Activated T-helper 17 cell treated with anti-CD3 and anti-CD28 coated beads, Interleukin-2, amount 50 U/mL, for 72 hours (primary cell): ENCODE results near the gene BEND6. TPM values are rescaled to one million over a fixed set of nuclear protein-coding genes. Genes with fewer than 3 reads are reported as not detected.

Experiments used
- ATAC-seq: fragments of 150-1000 bp; cut with Tn5 transposase; replicated peaks from 2 replicates; pipeline ENCODE4 v1.10.0; 2021; ENCODE audit warnings: mild to moderate bottlenecking, moderate library complexity
- H3K27ac Mint-ChIP-seq: one replicate; pipeline ENCODE4 v1.8.0; 2022; ENCODE audit warnings: mixed read lengths
- H3K27me3 Mint-ChIP-seq: one replicate; pipeline ENCODE4 v1.8.0; 2022; ENCODE audit warnings: mixed read lengths
- H3K36me3 Mint-ChIP-seq: one replicate; pipeline ENCODE4 v1.8.0; 2022; ENCODE audit warnings: low read depth, mild to moderate bottlenecking, mixed read lengths
- H3K4me1 Mint-ChIP-seq: one replicate; pipeline ENCODE4 v1.8.0; 2022; ENCODE audit warnings: mixed read lengths
- H3K4me3 Mint-ChIP-seq: one replicate; pipeline ENCODE4 v1.8.0; 2022; ENCODE audit warnings: mild to moderate bottlenecking, mixed read lengths
- H3K9me3 Mint-ChIP-seq: one replicate; pipeline ENCODE4 v1.8.0; 2022; ENCODE audit warnings: mixed read lengths
- total RNA-seq, 2 donors: library from RNA; stranded (reverse); gene quantifications; one replicate each; pipeline ENCODE4 v1.2.3, GENCODE V29; 2022

The BEND6 gene
- total RNA-seq, 2 donors from 2014 or later, result 0.15 TPM; not detected in 1

GRCh38 chr6:56953597-56954402, 1.1 kb upstream of the BEND6 start:
- peak overlapping the region; percentile 58 for H3K27ac Mint-ChIP-seq
- ATAC-seq, result no peak
- peak overlapping the region; percentile 87 for H3K4me3 Mint-ChIP-seq
- no peaks in the 10 kb centered on the region for H3K36me3 Mint-ChIP-seq
- peaks cover 15% of the 10 kb centered on the region for H3K4me1 Mint-ChIP-seq
- no peaks in the 10 kb centered on the region for H3K9me3 Mint-ChIP-seq
- peaks cover 51% of the 10 kb centered on the region for H3K27me3 Mint-ChIP-seq

GRCh38 chr6:56955171-56956155, 556 bp downstream of the BEND6 start:
- no peaks in the 10 kb centered on the region for H3K9me3 Mint-ChIP-seq
- no peak overlapping the region for H3K27ac Mint-ChIP-seq
- peaks cover 51% of the 10 kb centered on the region for H3K27me3 Mint-ChIP-seq
- peak; percentile 70 for ATAC-seq
- peak overlapping the region; percentile 72 for H3K4me3 Mint-ChIP-seq
- peaks cover 15% of the 10 kb centered on the region for H3K4me1 Mint-ChIP-seq
- no peaks in the 10 kb centered on the region for H3K36me3 Mint-ChIP-seq

- ATAC-seq, result no peak
- Mint-ChIP-seq H3K36me3 (no peaks in the 10 kb centered on the region), H3K4me1 (peaks cover 15% of the 10 kb centered on the region), H3K27ac (no peak overlapping the region), H3K4me3 (no peak overlapping the region), H3K9me3 (no peaks in the 10 kb centered on the region), H3K27me3 (peaks cover 51% of the 10 kb centered on the region)
Measured at GRCh38 chr6:56956491-56956890, 1.6 kb downstream of the BEND6 start.

GRCh38 chr6:56957856-56958255, 2.9 kb downstream of the BEND6 start:
- Mint-ChIP-seq H3K36me3 (no peaks in the 10 kb centered on the region), H3K9me3 (no peaks in the 10 kb centered on the region), H3K4me1 (peaks cover 15% of the 10 kb centered on the region), H3K27ac (no peak overlapping the region), H3K4me3 (no peak overlapping the region), H3K27me3 (peaks cover 40% of the 10 kb centered on the region)
- no peak for ATAC-seq

- H3K36me3 Mint-ChIP-seq, result no peaks in the 10 kb centered on the region
- ATAC-seq, result no peak
- peaks cover 14% of the 10 kb centered on the region for H3K4me1 Mint-ChIP-seq
- no peaks in the 10 kb centered on the region for H3K9me3 Mint-ChIP-seq
- peaks cover 34% of the 10 kb centered on the region for H3K27me3 Mint-ChIP-seq
- H3K27ac Mint-ChIP-seq, result no peak overlapping the region
- no peak overlapping the region for H3K4me3 Mint-ChIP-seq
Measured at GRCh38 chr6:56958481-56958880, 3.6 kb downstream of the BEND6 start.

- H3K27ac Mint-ChIP-seq, result no peak overlapping the region
- H3K4me1 Mint-ChIP-seq, result peaks cover 8% of the 10 kb centered on the region
- no peak for ATAC-seq
- peaks cover 30% of the 10 kb centered on the region for H3K27me3 Mint-ChIP-seq
- no peaks in the 10 kb centered on the region for H3K36me3 Mint-ChIP-seq
- H3K4me3 Mint-ChIP-seq, result no peak overlapping the region
- H3K9me3 Mint-ChIP-seq, result no peaks in the 10 kb centered on the region
Measured at GRCh38 chr6:56959094-56959493, 4.2 kb downstream of the BEND6 start.

- H3K9me3 Mint-ChIP-seq, result no peaks in the 10 kb centered on the region
- H3K36me3 Mint-ChIP-seq, result no peaks in the 10 kb centered on the region
- peaks cover 5% of the 10 kb centered on the region for H3K4me1 Mint-ChIP-seq
- H3K4me3 Mint-ChIP-seq, result no peak overlapping the region
- ATAC-seq, result no peak
- no peak overlapping the region for H3K27ac Mint-ChIP-seq
- H3K27me3 Mint-ChIP-seq, result peaks cover 26% of the 10 kb centered on the region
Measured at GRCh38 chr6:56959938-56960337, 5.0 kb downstream of the BEND6 start.

- H3K27me3 Mint-ChIP-seq, result peaks cover 20% of the 10 kb centered on the region
- no peaks in the 10 kb centered on the region for H3K9me3 Mint-ChIP-seq
- no peak for ATAC-seq
- H3K4me1 Mint-ChIP-seq, result no peaks in the 10 kb centered on the region
- no peak overlapping the region for H3K27ac Mint-ChIP-seq
- H3K4me3 Mint-ChIP-seq, result no peak overlapping the region
- no peaks in the 10 kb centered on the region for H3K36me3 Mint-ChIP-seq
Measured at GRCh38 chr6:56961151-56961550, 6.2 kb downstream of the BEND6 start.

- no peak for ATAC-seq
- no peaks in the 10 kb centered on the region for H3K36me3 Mint-ChIP-seq
- H3K27me3 Mint-ChIP-seq, result peaks cover 17% of the 10 kb centered on the region
- H3K9me3 Mint-ChIP-seq, result no peaks in the 10 kb centered on the region
- no peaks in the 10 kb centered on the region for H3K4me1 Mint-ChIP-seq
- no peak overlapping the region for H3K27ac Mint-ChIP-seq
- no peak overlapping the region for H3K4me3 Mint-ChIP-seq
Measured at GRCh38 chr6:56962441-56962840, 7.5 kb downstream of the BEND6 start.

GRCh38 chr6:56963043-56963442, 8.1 kb downstream of the BEND6 start:
- Mint-ChIP-seq H3K4me3 (no peak overlapping the region), H3K9me3 (no peaks in the 10 kb centered on the region), H3K27me3 (peaks cover 15% of the 10 kb centered on the region), H3K36me3 (no peaks in the 10 kb centered on the region), H3K4me1 (no peaks in the 10 kb centered on the region), H3K27ac (no peak overlapping the region)
- no peak for ATAC-seq

GRCh38 chr6:56963793-56964192, 8.9 kb downstream of the BEND6 start:
- ATAC-seq, result no peak
- no peaks in the 10 kb centered on the region for H3K4me1 Mint-ChIP-seq
- no peaks in the 10 kb centered on the region for H3K36me3 Mint-ChIP-seq
- H3K4me3 Mint-ChIP-seq, result no peak overlapping the region
- H3K9me3 Mint-ChIP-seq, result no peaks in the 10 kb centered on the region
- peaks cover 8% of the 10 kb centered on the region for H3K27me3 Mint-ChIP-seq
- H3K27ac Mint-ChIP-seq, result no peak overlapping the region

GRCh38 chr6:56965126-56965525, 10.2 kb downstream of the BEND6 start:
- Mint-ChIP-seq H3K4me1 (no peaks in the 10 kb centered on the region), H3K27me3 (peaks cover 5% of the 10 kb centered on the region), H3K9me3 (no peaks in the 10 kb centered on the region), H3K36me3 (no peaks in the 10 kb centered on the region), H3K4me3 (no peak overlapping the region), H3K27ac (no peak overlapping the region)
- ATAC-seq, result no peak

- Mint-ChIP-seq H3K36me3 (no peaks in the 10 kb centered on the region), H3K4me3 (no peak overlapping the region), H3K9me3 (no peaks in the 10 kb centered on the region), H3K27ac (no peak overlapping the region), H3K4me1 (no peaks in the 10 kb centered on the region), H3K27me3 (peaks cover 20% of the 10 kb centered on the region)
- no peak for ATAC-seq
Measured at GRCh38 chr6:56970849-56971248, 15.9 kb downstream of the BEND6 start.

- no peak for ATAC-seq
- H3K4me3 Mint-ChIP-seq, result no peak overlapping the region
- H3K36me3 Mint-ChIP-seq, result no peaks in the 10 kb centered on the region
- H3K27me3 Mint-ChIP-seq, result peaks cover 15% of the 10 kb centered on the region
- H3K9me3 Mint-ChIP-seq, result peaks cover 4% of the 10 kb centered on the region
- H3K4me1 Mint-ChIP-seq, result no peaks in the 10 kb centered on the region
- H3K27ac Mint-ChIP-seq, result no peak overlapping the region
Measured at GRCh38 chr6:56977192-56977591, 22.3 kb downstream of the BEND6 start.

GRCh38 chr6:56978530-56978929, 23.6 kb downstream of the BEND6 start:
- Mint-ChIP-seq H3K27me3 (peaks cover 19% of the 10 kb centered on the region), H3K9me3 (peaks cover 4% of the 10 kb centered on the region), H3K36me3 (no peaks in the 10 kb centered on the region), H3K4me1 (no peaks in the 10 kb centered on the region), H3K4me3 (no peak overlapping the region), H3K27ac (no peak overlapping the region)
- no peak for ATAC-seq
